HL-60/S4 (cell line): Measurements from ENCODE around the gene EXD3.

Source experiments
- in situ Hi-C: fragments of 300-500 bp; cut with MboI; formaldehyde crosslinking; loops from 2 replicates; pipeline ENCODE4 v1.14.3; 2022; ENCODE audit warnings: low sequenced_read_pairs

Gene EXD3

DNA sequence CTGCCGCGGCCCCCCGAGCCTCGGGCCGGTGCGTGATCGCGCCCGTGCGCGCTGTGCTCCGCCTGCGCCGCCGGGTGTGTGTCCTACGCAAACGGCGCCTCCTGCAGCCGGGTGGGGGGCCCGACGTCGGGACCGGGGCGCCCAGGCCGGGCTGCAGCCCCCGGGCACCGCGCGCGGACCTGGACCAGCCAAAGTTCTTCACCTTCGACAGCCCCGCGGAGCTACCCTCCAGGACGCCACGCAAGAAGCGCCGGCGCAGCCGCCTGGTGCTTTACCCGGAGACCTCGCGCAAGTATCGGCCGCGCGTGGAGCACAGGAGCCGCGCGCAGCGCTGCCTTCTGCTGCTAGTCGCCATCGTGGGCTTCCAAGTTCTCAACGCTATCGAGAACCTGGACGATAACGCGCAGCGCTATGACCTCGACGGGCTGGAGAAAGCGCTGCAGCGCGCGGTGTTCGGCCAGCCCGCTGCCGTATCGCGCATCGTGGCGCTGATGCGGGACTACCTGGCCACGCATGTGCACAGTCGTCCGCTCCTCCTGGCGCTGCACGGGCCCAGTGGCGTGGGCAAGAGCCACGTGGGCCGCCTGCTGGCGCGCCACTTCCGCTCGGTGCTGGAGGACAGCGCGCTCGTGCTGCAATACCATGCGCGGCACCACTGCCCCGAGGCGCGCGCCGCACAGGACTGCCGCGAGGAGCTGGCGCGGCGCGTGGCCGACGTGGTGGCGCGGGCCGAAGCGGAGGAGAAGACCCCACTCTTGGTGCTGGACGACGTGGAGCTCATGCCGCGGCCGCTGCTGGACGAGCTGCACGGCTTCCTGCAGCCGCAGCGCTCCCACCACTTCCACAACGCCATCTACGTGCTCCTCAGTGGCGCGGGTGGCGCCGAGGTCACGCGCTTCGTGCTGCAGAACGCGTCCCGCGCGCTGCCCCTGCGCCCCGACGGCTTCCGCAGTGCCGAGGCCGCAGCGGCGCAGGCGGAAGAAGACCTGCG is 143.9 kb downstream of the EXD3 start:
- in situ Hi-C loops = no loop called here

DNA sequence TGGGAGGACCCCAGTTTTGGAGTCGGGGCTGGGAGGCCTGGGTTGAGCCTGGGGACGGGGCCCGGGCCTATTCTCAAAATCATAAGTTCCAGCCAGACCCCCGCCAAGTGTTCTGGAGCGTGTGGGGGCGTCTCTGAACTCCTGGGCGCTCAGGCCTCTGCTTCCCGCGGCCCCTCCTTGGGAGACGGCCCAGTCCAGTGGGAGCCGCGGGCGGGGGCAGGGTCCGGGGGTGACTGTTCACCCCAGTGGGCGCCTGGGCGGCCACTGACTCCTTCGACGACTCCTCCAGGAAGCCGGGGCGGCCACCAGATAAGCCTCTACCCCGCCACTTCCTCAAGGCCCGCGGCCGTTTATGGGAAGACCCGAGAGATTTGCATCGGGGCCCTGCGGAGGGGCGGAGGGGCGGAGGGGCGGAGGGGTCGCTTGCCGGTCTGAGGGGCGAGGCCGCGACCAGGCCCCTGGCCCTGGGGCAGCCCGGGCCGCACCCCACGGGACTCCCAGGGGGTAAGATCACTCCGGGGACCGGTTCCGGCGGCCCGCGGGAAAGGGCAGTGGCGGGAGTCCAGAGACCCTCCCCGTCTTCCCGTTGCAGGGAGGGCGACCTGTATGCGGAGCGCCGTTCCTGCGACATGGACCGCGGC is 144.8 kb downstream of the EXD3 start:
- in situ Hi-C loops = no loop called here

DNA sequence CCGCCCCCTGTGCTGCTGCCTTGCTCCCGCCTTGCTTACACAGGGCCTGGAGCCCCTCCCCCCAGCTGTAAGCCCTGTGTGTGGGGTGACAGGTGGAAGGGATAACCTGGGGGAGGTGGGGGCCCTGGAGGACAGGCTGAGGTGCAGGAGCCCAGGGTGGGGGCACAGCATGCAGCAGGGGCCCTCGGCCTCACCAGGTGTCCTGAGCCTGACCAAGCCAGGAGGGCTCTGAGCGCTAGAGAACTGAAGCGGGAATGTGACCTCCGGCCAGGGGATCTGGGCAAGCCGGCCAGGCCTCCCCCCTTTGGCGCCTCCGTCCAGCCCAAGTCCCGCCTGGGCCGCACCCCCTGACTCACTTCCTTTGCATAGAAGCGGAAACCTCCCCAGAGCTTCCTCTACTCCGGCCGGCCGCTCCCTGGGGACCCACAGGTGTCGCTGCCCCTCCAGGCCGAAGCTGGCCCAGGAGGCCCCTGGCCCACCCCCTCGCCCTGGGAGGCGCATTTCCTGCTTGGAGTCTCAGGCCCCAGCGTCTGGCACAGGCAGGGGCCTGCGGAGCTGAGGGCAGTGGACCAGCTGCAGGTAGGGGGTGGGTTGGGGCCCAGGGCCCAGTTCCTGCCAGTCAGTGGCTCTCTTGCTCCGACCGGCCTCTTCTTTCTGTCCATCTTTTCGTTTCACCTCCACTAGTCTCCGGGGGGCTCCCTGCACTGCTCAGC is 145.5 kb downstream of the EXD3 start, which contains the start of gene TOR4A:
TOR4A (plus strand) TSS at position 398 of the 713 bp plus-strand sequence. CDS start 964 bp downstream, outside the sequence.
- in situ Hi-C loops = no loop called here

DNA sequence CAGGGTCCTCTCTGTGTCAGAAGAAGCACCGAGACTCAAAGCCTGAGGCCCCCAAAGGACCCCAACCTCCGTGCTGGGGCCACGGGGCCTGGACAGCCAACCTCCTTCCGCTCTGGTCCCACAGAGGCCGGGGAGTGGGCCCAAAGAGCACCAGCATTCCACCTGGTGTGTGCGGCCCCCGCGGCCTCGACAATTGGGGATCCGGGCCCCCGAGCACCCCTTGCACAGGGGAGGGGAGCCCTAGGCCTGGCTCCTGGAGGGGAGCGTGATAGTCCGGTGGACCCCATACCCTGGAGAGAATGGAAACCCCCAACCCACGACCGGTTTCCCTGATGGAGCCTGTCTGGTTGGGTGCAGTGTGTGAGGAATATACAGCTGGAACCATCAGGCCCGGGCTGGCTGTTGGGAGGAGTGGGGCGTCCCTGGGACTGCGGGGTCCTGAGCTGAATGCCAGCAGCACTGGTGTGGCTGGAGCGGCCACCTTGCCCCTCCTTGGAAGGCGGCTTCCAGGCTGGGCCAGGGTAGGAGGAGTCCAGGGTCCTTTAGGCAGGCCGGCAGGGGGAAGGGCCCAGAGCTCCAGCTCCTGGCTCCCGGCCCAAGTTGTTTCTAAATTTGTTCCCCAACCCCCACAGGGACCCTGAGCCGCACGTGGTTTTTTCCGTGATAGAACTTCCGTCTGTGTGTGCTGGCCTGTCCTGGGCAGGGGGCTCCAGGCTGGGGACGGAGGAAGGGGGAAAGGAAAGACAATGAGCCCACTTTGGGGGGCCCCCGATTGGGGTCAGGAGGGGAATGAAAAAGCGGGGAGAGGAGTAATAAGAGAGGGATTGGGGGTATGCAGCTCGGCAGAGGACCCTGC is 146.3 kb downstream of the EXD3 start:
- in situ Hi-C loops = no loop called here

DNA sequence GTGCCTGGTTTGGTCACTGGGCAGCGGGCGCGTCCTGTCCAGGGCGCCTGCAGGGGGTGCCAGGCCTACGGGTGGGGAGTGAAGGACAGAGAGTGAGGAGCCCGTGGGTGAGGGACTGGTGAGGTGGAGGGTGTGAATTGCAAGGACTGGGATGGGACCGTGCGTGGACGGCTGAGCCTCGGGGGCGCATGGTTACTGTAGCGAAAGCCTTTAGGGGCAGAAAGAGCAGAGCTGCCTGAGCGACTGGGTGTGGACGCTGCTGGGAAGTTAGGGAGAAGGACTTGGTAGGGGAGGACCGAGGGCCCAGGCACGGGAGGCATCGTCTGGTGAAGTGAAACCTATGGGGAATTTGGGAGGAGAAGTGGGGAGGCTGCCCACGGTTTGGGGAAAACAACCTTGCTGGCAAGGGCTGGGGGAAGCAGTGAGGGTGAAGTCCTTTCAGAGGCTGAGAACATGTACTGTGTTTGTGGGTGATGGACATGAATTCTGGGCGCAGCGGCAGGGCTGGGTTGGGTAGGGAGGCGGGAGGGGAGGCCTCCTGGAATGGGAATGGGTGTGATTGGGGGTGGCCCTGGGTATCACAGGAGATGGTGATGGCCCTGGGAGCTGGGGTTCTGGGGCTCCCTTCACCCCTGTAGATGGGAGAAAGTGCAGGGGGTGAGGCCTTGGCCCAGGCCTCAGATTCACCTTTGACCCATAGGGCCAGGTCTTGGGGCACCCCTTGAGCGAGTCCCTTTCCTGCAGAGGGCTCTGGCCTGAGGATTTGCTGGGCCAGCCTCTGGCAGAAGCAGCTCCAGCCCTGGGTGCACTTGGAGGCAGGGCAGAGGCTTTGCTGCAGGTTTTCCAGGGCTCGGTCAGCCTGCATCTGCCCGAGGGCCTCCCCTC is 147.1 kb downstream of the EXD3 start:
- in situ Hi-C loops = no loop called here

DNA sequence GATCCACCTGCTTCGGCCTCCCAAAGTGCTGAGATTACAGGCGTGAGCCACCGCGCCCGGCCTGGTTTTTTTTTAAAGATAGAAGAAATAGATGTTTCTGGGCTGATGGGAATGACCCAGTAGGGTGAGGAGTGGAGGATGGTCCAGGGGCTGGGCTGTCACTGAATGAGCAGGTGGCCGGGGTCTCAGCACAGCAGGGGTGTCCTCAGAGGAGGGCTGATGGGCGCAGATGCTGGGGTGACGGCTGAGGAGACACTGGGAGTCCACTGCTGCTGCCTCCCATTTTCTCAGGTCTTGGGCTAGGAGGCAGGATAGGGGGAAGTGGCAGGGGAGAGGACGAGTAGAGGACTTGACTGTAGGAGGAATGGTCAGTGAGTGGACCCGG is 147.8 kb downstream of the EXD3 start:
- in situ Hi-C loops = no loop called here

DNA sequence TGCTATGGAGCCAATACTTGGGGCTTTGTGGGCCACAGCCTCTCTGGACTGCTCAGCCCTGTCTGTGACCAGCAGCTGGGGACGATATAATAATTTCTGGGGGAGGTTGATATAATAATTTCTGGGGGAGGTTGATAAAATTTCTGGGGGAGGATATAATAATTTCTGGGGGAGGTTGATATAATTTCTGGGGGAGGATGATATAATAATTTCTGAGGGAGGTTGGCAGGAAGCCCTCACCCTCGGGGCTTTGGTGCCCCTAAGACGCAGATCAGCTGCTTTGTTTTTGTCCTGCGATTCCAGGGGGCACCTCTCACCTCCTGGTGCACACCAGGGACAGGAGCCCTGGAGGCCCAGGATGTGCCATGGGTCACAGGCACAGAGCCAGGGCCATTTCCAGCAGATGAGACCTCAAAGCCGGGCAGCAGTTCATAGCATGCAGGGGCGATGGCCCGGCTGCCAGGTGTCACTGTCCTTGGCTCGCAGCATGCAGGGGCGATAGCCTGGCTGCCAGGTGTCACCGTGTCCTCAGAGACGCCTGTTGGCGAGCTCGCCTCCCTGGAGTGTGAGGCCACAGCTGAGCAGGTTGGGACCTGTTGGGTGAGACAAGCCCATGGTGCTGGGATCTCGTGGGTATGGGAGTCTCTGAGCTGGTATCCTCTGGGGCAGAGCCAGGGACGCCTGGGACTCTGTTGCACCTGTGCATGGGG is 149.2 kb downstream of the EXD3 start:
- in situ Hi-C loops = no loop called here

DNA sequence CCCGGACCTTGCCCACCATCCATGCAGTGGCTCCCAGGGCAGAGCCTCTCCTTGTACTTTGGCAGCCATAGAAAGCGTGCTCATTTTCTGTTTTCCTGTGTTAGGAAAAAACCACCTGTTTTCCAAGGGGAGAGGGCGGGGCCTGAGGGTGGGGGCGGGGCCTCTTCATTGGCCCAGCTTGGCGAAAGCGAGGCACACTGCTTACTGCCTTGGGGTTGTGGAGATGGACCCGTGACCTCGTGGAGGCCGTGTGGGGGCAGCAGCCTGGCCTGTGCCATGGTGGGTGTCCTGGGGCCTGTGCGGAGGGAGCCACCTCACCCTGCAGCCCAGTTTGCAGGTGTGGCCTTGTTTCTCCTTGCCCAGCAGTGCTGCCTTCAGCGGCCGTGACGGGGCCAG is 149.9 kb downstream of the EXD3 start:
- in situ Hi-C loops = no loop called here

DNA sequence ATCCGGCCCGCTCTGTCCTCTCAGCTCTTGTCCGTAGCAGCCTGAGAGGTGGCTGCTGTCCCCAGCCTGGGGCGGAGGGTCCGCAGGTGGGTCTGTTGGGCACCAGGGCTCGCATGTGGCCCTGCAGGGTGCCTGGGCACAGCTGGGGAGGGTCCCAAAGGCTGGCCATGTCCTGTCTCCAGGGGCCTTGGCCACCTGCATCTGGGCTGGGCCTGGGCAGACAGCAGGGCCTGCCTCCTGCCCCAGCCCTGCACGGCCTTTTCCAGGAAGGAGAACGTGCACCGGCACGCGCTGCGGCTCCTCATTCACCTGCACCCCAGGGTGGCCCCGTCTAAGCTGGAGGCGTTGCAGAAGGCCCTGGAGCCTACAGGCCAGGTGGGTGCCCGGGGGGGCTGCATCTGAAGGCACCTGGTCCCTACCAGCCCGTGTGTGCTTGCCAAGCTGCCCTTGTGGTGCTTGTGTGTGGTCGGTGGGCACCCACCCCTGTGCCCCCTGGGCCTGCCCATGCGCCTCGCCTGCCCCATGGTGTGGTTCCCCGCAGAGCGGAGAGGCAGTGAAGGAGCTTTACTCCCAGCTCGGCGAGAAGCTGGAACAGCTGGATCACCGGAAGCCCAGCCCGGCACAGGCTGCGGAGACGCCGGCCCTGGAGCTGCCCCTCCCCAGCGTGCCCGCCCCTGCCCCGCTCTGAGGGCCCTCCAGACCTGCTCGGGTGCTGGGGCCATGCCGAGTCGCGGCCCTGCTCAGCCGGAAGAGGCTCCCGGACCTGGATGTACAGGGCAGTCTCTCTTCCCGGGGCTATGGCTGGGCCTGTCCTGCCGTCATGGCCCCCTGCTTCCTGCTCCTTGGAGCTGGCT is 150.5 kb downstream of the EXD3 start:
- in situ Hi-C loops = no loop called here

DNA sequence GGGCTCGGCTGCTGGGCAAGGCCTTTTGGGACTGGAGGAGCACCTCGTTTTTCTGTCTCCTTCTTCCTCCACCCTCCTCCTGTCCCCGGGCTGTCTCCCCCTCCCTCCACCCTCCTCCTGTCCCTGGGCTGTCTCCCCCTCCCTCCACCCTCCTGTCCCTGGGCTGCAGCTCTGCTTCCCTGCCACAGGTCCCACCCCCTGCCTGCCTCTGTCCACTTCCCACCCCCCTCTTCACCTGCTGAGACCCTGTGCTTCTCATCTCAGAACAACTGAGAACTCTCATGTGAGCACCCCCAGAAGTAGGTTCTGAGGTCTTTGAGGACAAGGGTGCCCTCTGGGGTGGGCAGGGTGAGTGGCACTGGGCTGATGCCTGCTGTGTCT is 151.3 kb downstream of the EXD3 start:
- in situ Hi-C loops = no loop called here

DNA sequence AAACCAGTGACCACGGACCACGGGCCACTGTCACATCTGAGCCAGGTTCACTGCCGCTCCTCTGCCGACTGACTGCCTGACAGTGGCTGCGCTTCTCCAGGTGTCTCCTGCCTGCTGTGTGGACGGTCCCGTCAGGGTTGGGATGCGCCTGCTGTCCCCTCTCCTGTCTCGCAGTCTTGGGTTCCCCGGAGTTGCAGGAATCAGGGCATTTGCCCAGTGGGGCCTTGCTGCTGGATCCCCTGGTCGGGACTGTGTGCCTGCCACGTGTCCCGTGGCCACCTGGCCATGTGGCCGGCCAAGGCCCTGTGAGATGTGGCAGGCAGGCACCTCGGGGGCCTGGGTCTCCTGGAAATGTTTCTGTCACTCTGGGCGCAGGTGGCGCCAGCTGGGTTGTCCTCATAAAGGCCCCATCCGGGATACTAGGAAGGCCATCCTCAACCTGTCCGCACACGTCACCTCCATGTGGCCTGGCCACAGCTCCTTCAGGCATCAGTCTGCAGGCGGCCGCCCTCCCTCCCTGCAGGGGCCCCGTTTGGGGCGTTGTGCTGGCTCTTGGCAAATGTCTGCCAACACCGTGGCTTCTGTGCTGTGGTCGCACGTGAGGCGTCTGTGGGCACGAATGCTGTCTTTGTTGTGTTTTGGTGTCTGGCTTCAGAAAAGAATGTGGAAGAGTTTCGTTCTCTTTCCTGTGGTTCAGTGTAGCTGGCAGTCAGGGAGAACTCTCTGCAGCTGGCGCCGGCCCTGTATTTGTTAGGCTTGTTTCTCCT is 151.8 kb downstream of the EXD3 start:
- in situ Hi-C loops = no loop called here

DNA sequence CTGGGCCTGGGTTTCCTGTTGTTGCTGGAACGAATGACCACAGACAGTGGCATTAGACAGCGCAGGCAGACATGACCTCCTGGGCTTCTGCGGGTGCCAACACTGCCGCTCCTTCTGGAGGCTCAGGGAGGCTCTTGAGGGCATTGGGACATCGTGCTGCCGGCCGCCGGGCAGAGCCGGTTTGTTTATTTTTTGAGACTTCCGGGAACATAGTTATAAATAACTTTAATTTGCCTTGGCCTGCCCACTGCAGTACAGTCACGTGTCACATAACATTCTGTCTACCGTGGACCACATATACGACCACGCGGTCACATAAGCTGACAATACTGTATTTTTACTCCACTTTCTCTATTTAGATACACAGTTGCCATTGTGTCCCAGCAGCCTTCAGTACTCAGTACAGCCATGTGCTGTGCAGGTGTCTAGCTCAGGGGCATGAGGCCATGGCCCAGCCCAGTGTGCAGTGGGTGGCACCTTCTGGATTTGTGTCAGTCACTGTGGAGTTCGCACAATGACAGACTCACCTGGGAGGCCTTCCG is 153.7 kb downstream of the EXD3 start:
- in situ Hi-C loops = no loop called here

DNA sequence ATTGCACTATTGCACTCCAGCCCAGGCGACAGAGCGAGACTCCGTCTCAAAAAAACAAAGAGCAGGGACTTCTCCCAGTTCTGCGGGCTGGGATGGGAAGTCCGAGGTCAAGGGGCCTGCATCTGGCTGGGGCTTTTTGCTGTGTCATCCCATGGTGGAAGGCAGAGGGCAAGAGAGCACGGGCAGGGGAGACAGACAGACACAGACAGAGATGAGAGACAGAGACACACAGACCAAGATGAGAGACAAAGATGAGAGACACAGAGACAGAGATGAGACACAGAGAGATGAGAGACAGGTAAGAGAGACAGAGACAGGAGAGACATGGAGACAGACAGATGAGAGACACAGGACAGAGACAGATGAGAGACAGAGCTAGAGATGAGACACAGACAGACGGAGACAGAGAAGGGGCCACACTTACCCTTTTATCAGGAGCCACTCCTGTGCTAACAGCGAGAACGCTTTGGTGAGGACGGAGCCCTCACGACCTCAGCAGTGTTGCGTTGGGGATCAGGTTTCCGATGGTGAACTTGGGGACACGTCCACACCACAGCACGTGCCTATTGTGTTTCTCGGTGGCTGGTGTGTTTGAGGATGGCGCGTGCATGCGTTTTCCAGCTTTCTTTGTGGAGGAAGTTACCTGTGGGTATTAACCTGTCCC is 154.3 kb downstream of the EXD3 start:
- in situ Hi-C loops = no loop called here

DNA sequence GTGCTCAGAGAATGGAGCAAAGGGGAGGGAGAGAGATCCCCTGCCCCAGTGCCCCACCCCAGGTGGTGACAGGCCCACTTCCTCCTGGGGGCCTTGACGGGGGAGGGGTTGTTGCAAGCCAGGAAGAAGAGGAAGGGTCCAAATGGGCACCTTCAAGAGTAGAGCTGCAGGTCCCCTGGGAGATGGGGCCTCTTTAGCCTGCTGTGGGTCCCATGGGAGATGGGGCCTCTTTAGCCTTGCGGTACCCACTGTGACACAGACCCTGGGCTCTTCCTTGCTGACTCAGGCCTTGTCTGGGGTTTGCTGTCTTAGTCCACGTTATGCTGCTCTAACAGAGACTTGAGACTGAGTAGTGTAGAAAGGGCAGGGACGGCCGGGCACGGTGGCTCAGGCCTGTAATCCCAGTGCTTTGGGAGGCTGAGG is 155.0 kb downstream of the EXD3 start:
- in situ Hi-C loops = no loop called here

DNA sequence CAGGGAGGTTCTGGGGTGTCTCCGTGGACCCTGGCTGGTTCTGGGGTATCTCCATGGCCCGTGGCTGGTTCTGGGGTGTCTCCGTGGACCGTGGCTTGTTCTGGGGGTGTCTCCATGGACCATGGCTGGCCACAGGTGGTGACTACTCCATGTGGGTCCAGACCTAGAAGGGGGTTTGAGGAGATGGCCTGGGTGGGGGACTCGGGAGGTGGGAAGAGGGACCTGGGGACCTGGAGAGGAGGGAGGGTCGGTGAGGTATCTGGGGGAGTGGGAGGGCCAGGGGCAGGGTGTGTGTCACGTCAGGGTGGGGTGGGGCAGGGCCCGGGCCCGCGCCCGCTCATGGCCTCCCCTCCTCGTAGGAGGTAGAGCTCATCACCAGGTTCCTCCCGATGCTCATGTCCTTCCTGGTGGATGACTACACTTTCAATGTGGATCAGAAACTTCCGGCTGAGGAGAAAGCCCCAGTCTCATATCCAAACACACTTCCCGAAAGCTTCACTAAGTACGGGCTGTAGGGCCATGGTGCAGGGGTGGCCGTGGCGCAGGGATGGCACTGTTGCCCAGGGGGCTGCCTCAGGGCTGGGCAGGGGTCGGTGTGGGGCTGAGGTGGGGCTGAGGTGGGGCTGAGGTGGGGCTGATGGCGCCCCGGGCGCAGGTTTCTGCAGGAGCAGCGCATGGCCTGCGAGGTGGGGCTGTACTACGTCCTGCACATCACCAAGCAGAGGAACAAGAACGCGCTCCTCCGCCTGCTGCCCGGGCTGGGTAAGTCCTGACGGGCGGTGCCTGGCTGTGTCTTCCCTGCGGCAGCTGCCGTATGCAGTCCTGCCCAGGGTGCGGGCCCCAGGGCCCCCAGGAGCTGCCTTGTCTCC is 156.1 kb downstream of the EXD3 start:
- in situ Hi-C loops = no loop called here

DNA sequence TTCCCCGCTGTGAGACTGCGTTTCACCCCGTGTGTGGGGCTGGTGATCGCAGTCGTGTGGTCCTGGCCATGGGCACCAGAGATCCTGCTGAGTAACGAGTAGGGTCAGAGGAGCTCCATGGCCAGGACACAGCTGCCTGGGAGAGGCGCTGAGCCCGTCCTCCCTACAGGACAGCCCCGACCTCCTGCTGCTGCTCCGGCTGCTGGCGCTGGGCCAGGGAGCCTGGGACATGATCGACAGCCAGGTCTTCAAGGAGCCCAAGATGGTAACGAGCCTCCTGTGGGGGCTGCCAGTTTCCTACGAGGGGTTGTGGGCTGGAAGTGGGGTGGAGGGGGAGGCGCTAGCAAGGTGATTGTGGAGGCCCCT is 156.8 kb downstream of the EXD3 start:
- in situ Hi-C loops = no loop called here
